Psoas muscle (tissue), 8 donors: Measurements from ENCODE around the gene IDNK. TPM values are rescaled to one million over a fixed set of nuclear protein-coding genes. Genes with fewer than 3 reads are reported as not detected.

Source experiments
- ATAC-seq, 4 donors: fragments of 200-7000 bp; cut with Tn5 transposase; one replicate each; pipeline ENCODE4 v1.9.1; 2020; ENCODE audit warnings: moderate library complexity in 3 of 4, mild to moderate bottlenecking in 2 of 4
- DNase-seq, 2 donors: peaks; one replicate each; pipeline ENCODE4 v3.0.0-alpha.2; 2020
- H3K27ac ChIP-seq: fragments of 200-600 bp; one replicate; pipeline ENCODE4 v1.8.0; 2022
- H3K27me3 ChIP-seq, 3 donors: fragments of 200-600 bp in 1 of 3; one replicate each; pipeline versions ENCODE4 v1.6.1 to v1.8.0; 2013 to 2022; ENCODE audit warnings: low read length in 2 of 3, mild to moderate bottlenecking in 2 of 3, moderate library complexity in 1 of 3; ENCODE audit not compliant: insufficient read depth in 3 of 3
- H3K36me3 ChIP-seq, 2 donors: fragments of 200-600 bp in 1 of 2; one replicate each; pipeline versions ENCODE4 v1.6.1 to v1.8.0; 2013 to 2022; ENCODE audit warnings: low read depth in 1 of 2, mild to moderate bottlenecking in 1 of 2, moderate library complexity in 1 of 2; ENCODE audit not compliant: insufficient read depth in 1 of 2
- H3K4me1 ChIP-seq: fragments of 200-600 bp; one replicate; pipeline ENCODE4 v1.8.0; 2022
- H3K4me3 ChIP-seq: fragments of 200-600 bp; one replicate; pipeline ENCODE4 v1.8.0; 2022; ENCODE audit warnings: mild to moderate bottlenecking
- H3K9me3 ChIP-seq: fragments of 200-600 bp; one replicate; pipeline ENCODE4 v1.8.0; 2022
- WGBS, 3 donors: extraction: QIAGEN DNeasy Blood & Tissue Kit; methylation state at CpG; one replicate each; pipeline versions ENCODE4 v1.1.6 to v1.1.7; 2013; 5-methylcytosine and 5-hydroxymethylcytosine counted together
- intact Hi-C, 2 donors: fragments of 100-400 bp; cut with DNase I; formaldehyde crosslinking; loops; one replicate each; pipeline versions ENCODE4 v1.11.0 to v1.14.2; 2022
- polyA plus RNA-seq, 3 donors: library from polyadenylated mRNA; stranded (reverse); fragments of 200-250 nt; gene quantifications; one replicate each; pipeline ENCODE4 v1.2.3, GENCODE V29; 2013
- total RNA-seq, 4 donors: library from RNA; stranded (reverse); fragmentation: NEBNext Ultra II Directional in 2 of 4; extraction: Animal tissue kit (Norgen Biotek cat#: 25700) in 2 of 4; gene quantifications; one replicate each; pipeline versions ENCODE4 v1.2.1 to v1.2.4, GENCODE V29; 2021 to 2023
- TF ChIP-seq, protein P1 (sequence below): fragments of 200-600 bp; IDR thresholded peaks from one replicate; pipeline ENCODE4 v1.8.0; 2022; ENCODE audit warnings: antibody characterized with exemption
- donor health status: healthy with polysubstance abuse.
- donor health status: DM: no; HTN: no; CAD: no; lungs with moderate emphysema.
- donor health status: Bipolar disorder and iron deficiency.
- donor health status: healthy.
- donor health status: DM: yes; HTN: yes; CAD: no.
- donor health status: DM: no; HTN: no; CAD: no.
- donor health status: DM: no; HTN: no; CAD: no.
- donor health status: DM: yes; HTN: yes; CAD: no.

Gene IDNK
- total and polyA plus RNA-seq, 7 donors = 0.38 to 1.8 (median 1.0) TPM

GRCh38 chr9:83646500-83647239, 23.7 kb downstream of the IDNK start:
- Histone ChIP-seq H3K4me1 (no peaks in the 10 kb centered on the region), H3K9me3 (no peaks in the 10 kb centered on the region), H3K27ac (no peak overlapping the region), H3K4me3 (no peak overlapping the region), H3K27me3 (no peaks in the 10 kb centered on the region), H3K36me3 (peaks cover 13 to 52% of the 10 kb centered on the region in 2 donors)
- TF ChIP-seq, protein P1, sequence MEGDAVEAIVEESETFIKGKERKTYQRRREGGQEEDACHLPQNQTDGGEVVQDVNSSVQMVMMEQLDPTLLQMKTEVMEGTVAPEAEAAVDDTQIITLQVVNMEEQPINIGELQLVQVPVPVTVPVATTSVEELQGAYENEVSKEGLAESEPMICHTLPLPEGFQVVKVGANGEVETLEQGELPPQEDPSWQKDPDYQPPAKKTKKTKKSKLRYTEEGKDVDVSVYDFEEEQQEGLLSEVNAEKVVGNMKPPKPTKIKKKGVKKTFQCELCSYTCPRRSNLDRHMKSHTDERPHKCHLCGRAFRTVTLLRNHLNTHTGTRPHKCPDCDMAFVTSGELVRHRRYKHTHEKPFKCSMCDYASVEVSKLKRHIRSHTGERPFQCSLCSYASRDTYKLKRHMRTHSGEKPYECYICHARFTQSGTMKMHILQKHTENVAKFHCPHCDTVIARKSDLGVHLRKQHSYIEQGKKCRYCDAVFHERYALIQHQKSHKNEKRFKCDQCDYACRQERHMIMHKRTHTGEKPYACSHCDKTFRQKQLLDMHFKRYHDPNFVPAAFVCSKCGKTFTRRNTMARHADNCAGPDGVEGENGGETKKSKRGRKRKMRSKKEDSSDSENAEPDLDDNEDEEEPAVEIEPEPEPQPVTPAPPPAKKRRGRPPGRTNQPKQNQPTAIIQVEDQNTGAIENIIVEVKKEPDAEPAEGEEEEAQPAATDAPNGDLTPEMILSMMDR = no peak
- ATAC-seq (no peak), DNase-seq (no peak)
- intact Hi-C loops = loop anchor here (10.0 kb wide), 3 partner anchors 312 to 442 kb away; no protein-coding TSS in a partner anchor
- 55 to 60% (median 59%) methylated on average over 8 of the region's 8 CpGs for WGBS, 3 donors

DNA sequence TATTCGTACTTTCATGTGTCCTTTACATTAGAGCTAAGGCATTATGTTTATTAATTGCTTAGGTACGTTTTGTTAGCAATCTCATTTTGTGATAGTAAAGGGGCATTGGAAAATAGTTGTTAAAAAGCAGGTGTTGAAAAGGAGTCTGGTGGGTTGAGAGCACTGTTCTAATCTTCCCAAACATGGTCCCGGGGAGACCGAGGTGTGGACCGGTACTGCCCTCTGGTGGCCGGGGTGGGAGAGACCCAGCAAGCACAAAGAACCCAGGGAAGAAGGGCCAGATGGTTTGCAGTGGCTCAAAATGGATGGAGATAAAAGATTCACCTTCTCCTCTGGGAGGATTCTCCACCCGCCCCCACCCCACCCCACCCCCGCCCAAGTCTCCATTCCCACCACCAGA, 26.1 kb downstream of the IDNK start:
- DNase-seq (peak; percentile 64 to 86), ATAC-seq (peak; percentile 78 to 86 (median 80))
- no peaks in the 10 kb centered on the region for H3K9me3 ChIP-seq
- no peak overlapping the region for H3K4me3 ChIP-seq
- no peak overlapping the region for H3K27ac ChIP-seq
- H3K27me3 ChIP-seq = no peaks in the 10 kb centered on the region
- intact Hi-C loops = loop anchor here (10.0 kb wide), 3 partner anchors 314 to 444 kb away; no protein-coding TSS in a partner anchor
- H3K36me3 ChIP-seq = peaks cover 19 to 64% of the 10 kb centered on the region in 2 donors
- WGBS, 3 donors = 51 to 57% (median 51%) methylated on average over 8 of the region's 8 CpGs
- TF ChIP-seq, protein P1 = peak; percentile 67
- H3K4me1 ChIP-seq = no peaks in the 10 kb centered on the region

DNA sequence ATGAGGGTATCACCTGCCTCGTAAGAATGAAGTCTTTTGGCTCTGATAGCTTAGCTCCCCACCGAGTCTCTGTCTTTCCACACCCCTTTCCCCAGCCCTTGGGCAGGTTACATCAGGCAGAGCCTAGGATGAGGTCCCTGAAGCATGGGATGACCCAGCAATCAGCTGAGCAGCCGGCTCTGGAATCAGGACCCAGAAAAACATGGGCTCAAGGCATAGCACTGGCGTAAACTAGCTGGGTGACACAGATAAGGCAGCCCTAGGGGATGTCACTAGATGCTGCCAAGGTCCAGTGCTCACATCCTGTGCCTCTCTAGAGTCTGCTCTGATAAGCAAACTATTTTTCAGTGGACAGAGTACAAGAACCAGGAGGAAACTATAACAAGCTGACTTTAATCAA, 26.6 kb downstream of the IDNK start:
- no peak overlapping the region for H3K27ac ChIP-seq
- no peaks in the 10 kb centered on the region for H3K27me3 ChIP-seq
- TF ChIP-seq, protein P1 = no peak
- no peaks in the 10 kb centered on the region for H3K9me3 ChIP-seq
- 81 to 83% (median 81%) methylated on average over 4 of the region's 4 CpGs for WGBS, 3 donors
- peaks cover 19 to 66% of the 10 kb centered on the region in 2 donors for H3K36me3 ChIP-seq
- H3K4me1 ChIP-seq = no peaks in the 10 kb centered on the region
- ATAC-seq (peak in 2 of 4 donors; percentile 14 to 17), DNase-seq (no peak)
- intact Hi-C loops = loop anchor here (10.0 kb wide), 3 partner anchors 315 to 445 kb away; no protein-coding TSS in a partner anchor
- no peak overlapping the region for H3K4me3 ChIP-seq

DNA sequence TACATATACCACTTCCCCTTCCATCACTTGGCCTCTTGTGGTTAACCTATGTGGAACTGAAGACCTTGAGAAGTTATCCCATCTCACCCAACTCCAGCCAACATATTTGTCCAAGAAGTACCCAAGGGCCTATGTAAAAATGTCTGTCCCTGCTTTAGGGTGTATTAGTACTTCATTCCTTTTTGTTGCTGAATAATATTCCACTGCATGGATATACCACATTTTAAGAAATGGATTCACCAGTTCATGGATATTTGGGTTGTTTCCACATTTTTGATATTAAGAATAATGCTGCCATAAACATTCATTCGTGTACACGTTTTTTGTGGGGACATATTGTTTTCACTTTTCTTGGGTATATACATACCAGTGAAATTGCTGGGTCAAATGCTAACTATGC, 28.6 kb downstream of the IDNK start:
- intact Hi-C loops = no loop called here
- Histone ChIP-seq H3K4me1 (no peaks in the 10 kb centered on the region), H3K27ac (no peak overlapping the region), H3K9me3 (no peaks in the 10 kb centered on the region), H3K27me3 (no peaks in the 10 kb centered on the region), H3K36me3 (peaks cover 22 to 72% of the 10 kb centered on the region in 2 donors), H3K4me3 (no peak overlapping the region)
- TF ChIP-seq, protein P1 = no peak
- DNase-seq (no peak), ATAC-seq (no peak)
- 93 to 98% (median 96%) methylated on average over 2 of the region's 2 CpGs for WGBS, 3 donors
